ENCODE measurements around the gene EIF4A3.

The EIF4A3 gene

GRCh38 chr17:80086616-80087015 is 60.3 kb downstream of the EIF4A3 start:
- in situ Hi-C loops (cut with HindIII; ENCODE audit: low sequenced_read_pairs), result no loop called here

GRCh38 chr17:80086081-80086480 is 60.8 kb downstream of the EIF4A3 start:
- in situ Hi-C loops (cut with HindIII; ENCODE audit: low sequenced_read_pairs), result no loop called here
- no peak for DNase-seq (ENCODE audit: low read depth, low spot score)
- TF ChIP-seq CTCF (IDR thresholded peaks at IDR 0.05; ENCODE audit: low read depth, low read length), result no peak
- H3K4me3 ChIP-seq (ENCODE audit: low read depth, low read length), result no peak overlapping the region

More at GRCh38 chr17:80086616-80087015, 60.3 kb downstream of the EIF4A3 start:
- H3K4me3 ChIP-seq (ENCODE audit: low read depth, low read length), result no peak overlapping the region
- TF ChIP-seq CTCF (IDR thresholded peaks at IDR 0.05; ENCODE audit: low read depth, low read length), result no peak
- no peak for DNase-seq (ENCODE audit: low read depth, low spot score)

- in situ Hi-C loops (cut with HindIII; ENCODE audit: low sequenced_read_pairs), result no loop called here
- H3K4me3 ChIP-seq (ENCODE audit: low read depth, low read length), result no peak overlapping the region
- DNase-seq (ENCODE audit: low read depth, low spot score), result no peak
- no peak for TF ChIP-seq CTCF (IDR thresholded peaks at IDR 0.05; ENCODE audit: low read depth, low read length)
Observed at GRCh38 chr17:80084773-80085172, 62.2 kb downstream of the EIF4A3 start.

Data from astrocyte of the spinal cord (primary cell).